CD14-positive monocyte (primary cell): Measurements from ENCODE around the gene VPS36. TPM values are rescaled to one million over a fixed set of nuclear protein-coding genes. Genes with fewer than 3 reads are reported as not detected.
A peak's percentile ranks its signal among the peaks of the same experiment; 100 is the strongest.

Experiments used
- DNase-seq, 3 donors: peaks; one replicate each; pipeline ENCODE4 v3.0.0-alpha.2; 2011 to 2022
- H2AFZ ChIP-seq: 2 replicates; pipeline ENCODE4 v1.6.0; 2012; ENCODE audit warnings: mild to moderate bottlenecking, low read depth, low read length, inconsistent platforms; ENCODE audit not compliant: insufficient read depth, poor library complexity, severe bottlenecking
- H3K27ac ChIP-seq, 2 donors: 1 replicate in 1 of 2; 2 replicates in 1 of 2; pipeline ENCODE4 v1.5.1; 2012 to 2013; ENCODE audit warnings: low read length in 2 of 2, control low read depth in 1 of 2, inconsistent platforms in 1 of 2, low read depth in 1 of 2, mild to moderate bottlenecking in 1 of 2
- H3K27me3 ChIP-seq, 2 donors: one replicate each; pipeline versions ENCODE4 v1.6.0 to v1.6.1; 2011 to 2013; ENCODE audit warnings: low read length in 2 of 2; ENCODE audit not compliant: control insufficient read depth in 2 of 2, insufficient read depth in 2 of 2
- H3K36me3 ChIP-seq, 2 donors: replicated peaks in 1 of 2; 1 replicate in 1 of 2; 2 replicates in 1 of 2; pipeline versions ENCODE4 v1.5.1 to v1.6.1; 2012 to 2013; ENCODE audit warnings: low read length in 2 of 2, control low read depth in 1 of 2, inconsistent platforms in 1 of 2, mild to moderate bottlenecking in 1 of 2; ENCODE audit not compliant: insufficient read depth in 2 of 2, control insufficient read depth in 1 of 2
- H3K4me1 ChIP-seq, 2 donors: 1 replicate in 1 of 2; 2 replicates in 1 of 2; pipeline versions ENCODE4 v1.5.1 to v1.6.1; 2012 to 2013; ENCODE audit warnings: low read length in 2 of 2, control low read depth in 1 of 2, inconsistent platforms in 1 of 2, mild to moderate bottlenecking in 1 of 2, moderate library complexity in 1 of 2; ENCODE audit not compliant: insufficient read depth in 2 of 2, control insufficient read depth in 1 of 2
- H3K4me2 ChIP-seq: replicated peaks from 2 replicates; pipeline ENCODE3; 2012; ENCODE audit warnings: low read length, moderate library complexity, mild to moderate bottlenecking; ENCODE audit not compliant: poor library complexity, severe bottlenecking; ENCODE audit errors: extremely low read depth
- H3K4me3 ChIP-seq, 3 experiments: fragments of 200-600 bp in 1 of 3; sonication (generic) in 1 of 3; replicated peaks in 1 of 3; 1 replicate in 2 of 3; 2 replicates in 1 of 3; pipeline ENCODE4 v1.5.1; 2011 to 2013; ENCODE audit warnings: low read length in 3 of 3, mild to moderate bottlenecking in 3 of 3, control low read depth in 2 of 3, low read depth in 2 of 3, inconsistent platforms in 1 of 3, moderate library complexity in 1 of 3
- H3K79me2 ChIP-seq: 2 replicates; pipeline ENCODE4 v1.6.0; 2012; ENCODE audit warnings: mild to moderate bottlenecking, control low read depth, inconsistent platforms, low read length, moderate library complexity; ENCODE audit not compliant: insufficient read depth
- H3K9ac ChIP-seq: 2 replicates; pipeline ENCODE4 v1.6.0; 2017; ENCODE audit warnings: low read length, mild to moderate bottlenecking; ENCODE audit not compliant: insufficient read depth, poor library complexity, severe bottlenecking
- H3K9me3 ChIP-seq, 2 donors: replicated peaks in 1 of 2; 1 replicate in 1 of 2; 2 replicates in 1 of 2; pipeline versions ENCODE4 v1.5.1 to v1.6.1; 2012 to 2013; ENCODE audit warnings: low read length in 2 of 2, control low read depth in 1 of 2; ENCODE audit not compliant: control insufficient read depth in 1 of 2, insufficient read depth in 1 of 2
- H4K20me1 ChIP-seq: 2 replicates; pipeline ENCODE4 v1.6.0; 2012; ENCODE audit warnings: mild to moderate bottlenecking, low read length, control low read depth, moderate library complexity; ENCODE audit not compliant: insufficient read depth
- H3K27ac Mint-ChIP-seq, 7 donors: one replicate each; pipeline ENCODE4 v1.8.0; 2020; ENCODE audit warnings: mild to moderate bottlenecking in 7 of 7, mixed read lengths in 7 of 7, moderate library complexity in 6 of 7, inconsistent platforms in 2 of 7
- H3K27me3 Mint-ChIP-seq, 3 donors: one replicate each; pipeline ENCODE4 v1.8.0; 2021 to 2022; ENCODE audit warnings: low read depth in 3 of 3, mild to moderate bottlenecking in 3 of 3, mixed read lengths in 3 of 3, moderate library complexity in 3 of 3, inconsistent platforms in 1 of 3
- H3K36me3 Mint-ChIP-seq, 2 donors: one replicate each; pipeline ENCODE4 v1.8.0; 2020; ENCODE audit warnings: mixed read lengths in 2 of 2, inconsistent platforms in 1 of 2, mild to moderate bottlenecking in 1 of 2
- H3K4me1 Mint-ChIP-seq: one replicate; pipeline ENCODE4 v1.8.0; 2020; ENCODE audit warnings: mild to moderate bottlenecking, mixed read lengths
- H3K4me3 Mint-ChIP-seq, 2 donors: one replicate each; pipeline ENCODE4 v1.8.0; 2020; ENCODE audit warnings: mild to moderate bottlenecking in 2 of 2, mixed read lengths in 2 of 2, moderate library complexity in 1 of 2
- H3K9me3 Mint-ChIP-seq, 7 donors: one replicate each; pipeline ENCODE4 v1.8.0; 2020 to 2022; ENCODE audit warnings: mixed read lengths in 7 of 7, mild to moderate bottlenecking in 6 of 7, moderate library complexity in 6 of 7, inconsistent platforms in 2 of 7
- WGBS: methylation state at CpG from one replicate; pipeline ENCODE4 v1.1.5; 2013; ENCODE audit warnings: missing lambda C conversion rate; ENCODE audit not compliant: insufficient coverage; 5-methylcytosine and 5-hydroxymethylcytosine counted together
- intact Hi-C, 2 donors: fragments of 100-400 bp; cut with micrococcal nuclease; formaldehyde crosslinking; loops; one replicate each; pipeline versions ENCODE4 v1.15.0 to v1.15.1; 2023
- polyA plus RNA-seq, 3 donors: library from polyadenylated mRNA; depleted of rRNA in 1 of 3; unstranded in 2 of 3; stranded (reverse) in 1 of 3; fragments of 300-500 nt in 2 of 3; fragments of >200 nt in 1 of 3; fragmentation: Illumina TruSeq in 2 of 3; gene quantifications; 1 replicate in 2 of 3; 2 replicates in 1 of 3; pipeline ENCODE4 v1.2.3, GENCODE V29; 2012 to 2021
- TF ChIP-seq, protein P1 (sequence below): fragments of 200-600 bp; IDR thresholded peaks from one replicate; pipeline ENCODE4 v1.8.0; 2022; ENCODE audit warnings: antibody characterized with exemption, mild to moderate bottlenecking

VPS36 gene
- polyA plus RNA-seq, 3 donors: 20.3 to 37.0 (median 25.2) TPM

DNA sequence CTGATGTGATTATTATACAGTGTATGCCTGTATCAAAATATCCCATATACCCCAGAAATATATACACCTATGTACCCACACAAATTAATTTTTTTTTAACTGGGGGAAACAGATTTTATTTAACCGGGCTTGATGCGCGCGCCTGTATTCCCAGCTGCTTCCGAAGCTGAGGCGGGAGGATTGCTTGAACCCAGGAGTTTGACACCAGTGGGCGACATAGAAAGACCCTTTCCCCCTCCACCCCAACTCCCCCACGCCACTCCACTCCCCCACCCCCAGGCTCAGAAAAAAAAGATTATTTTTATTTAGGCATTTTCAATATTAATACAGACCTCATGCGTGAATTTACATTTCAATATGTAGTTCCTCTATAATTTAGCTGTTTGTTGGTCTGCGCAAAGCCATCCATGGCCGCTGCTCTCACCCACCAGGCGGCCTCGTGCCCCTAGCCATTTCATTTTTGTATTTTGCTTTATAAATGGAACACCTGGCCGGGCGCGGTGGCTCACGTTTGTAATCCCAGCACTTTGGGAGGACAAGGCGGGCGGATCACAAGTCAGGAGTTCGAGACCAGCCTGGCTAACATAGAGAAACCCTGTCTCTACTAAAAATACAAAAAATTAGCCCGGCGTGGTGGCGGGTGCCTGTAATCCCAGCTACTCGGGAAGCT, 836 bp upstream of the VPS36 start:
- intact Hi-C loops: loop anchor here (5.0 to 10.0 kb wide), 5 partner anchors 106 to 439 kb away; partner anchors contain the start of genes SUGT1 (in 2 of the 2), ALG11 (in 1 of the 2) and ATP7B (in 1 of the 2)
- H3K27ac Mint-ChIP-seq: peak overlapping the region in 1 of 7 donors; percentile 30
- DNase-seq: no peak
- H2AFZ ChIP-seq: no peak overlapping the region
- H3K27ac ChIP-seq: no peak overlapping the region
- H3K79me2 ChIP-seq: peaks cover 42% of the 10 kb centered on the region
- H3K36me3 ChIP-seq: peaks cover 0 to 5% of the 10 kb centered on the region in 2 donors
- H3K4me3 Mint-ChIP-seq: no peak overlapping the region
- H3K4me2 ChIP-seq: no peak overlapping the region
- peaks cover 0 to 2% of the 10 kb centered on the region in 2 donors for H3K36me3 Mint-ChIP-seq
- peaks cover 19% of the 10 kb centered on the region for H4K20me1 ChIP-seq
- H3K9me3 ChIP-seq: no peaks in the 10 kb centered on the region
- H3K27me3 ChIP-seq: no peaks in the 10 kb centered on the region
- peaks cover 41% of the 10 kb centered on the region for H3K4me1 Mint-ChIP-seq
- peaks cover 32 to 41% of the 10 kb centered on the region in 2 donors for H3K4me1 ChIP-seq
- H3K4me3 ChIP-seq: no peak overlapping the region
- TF ChIP-seq, protein P1, sequence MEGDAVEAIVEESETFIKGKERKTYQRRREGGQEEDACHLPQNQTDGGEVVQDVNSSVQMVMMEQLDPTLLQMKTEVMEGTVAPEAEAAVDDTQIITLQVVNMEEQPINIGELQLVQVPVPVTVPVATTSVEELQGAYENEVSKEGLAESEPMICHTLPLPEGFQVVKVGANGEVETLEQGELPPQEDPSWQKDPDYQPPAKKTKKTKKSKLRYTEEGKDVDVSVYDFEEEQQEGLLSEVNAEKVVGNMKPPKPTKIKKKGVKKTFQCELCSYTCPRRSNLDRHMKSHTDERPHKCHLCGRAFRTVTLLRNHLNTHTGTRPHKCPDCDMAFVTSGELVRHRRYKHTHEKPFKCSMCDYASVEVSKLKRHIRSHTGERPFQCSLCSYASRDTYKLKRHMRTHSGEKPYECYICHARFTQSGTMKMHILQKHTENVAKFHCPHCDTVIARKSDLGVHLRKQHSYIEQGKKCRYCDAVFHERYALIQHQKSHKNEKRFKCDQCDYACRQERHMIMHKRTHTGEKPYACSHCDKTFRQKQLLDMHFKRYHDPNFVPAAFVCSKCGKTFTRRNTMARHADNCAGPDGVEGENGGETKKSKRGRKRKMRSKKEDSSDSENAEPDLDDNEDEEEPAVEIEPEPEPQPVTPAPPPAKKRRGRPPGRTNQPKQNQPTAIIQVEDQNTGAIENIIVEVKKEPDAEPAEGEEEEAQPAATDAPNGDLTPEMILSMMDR: no peak
- no peaks in the 10 kb centered on the region for H3K27me3 Mint-ChIP-seq
- H3K9ac ChIP-seq: no peak overlapping the region
- H3K9me3 Mint-ChIP-seq: peaks cover 0 to 2% (median 0%) of the 10 kb centered on the region in 7 donors
- WGBS: 98% methylated on average over 12 of the region's 24 CpGs

DNA sequence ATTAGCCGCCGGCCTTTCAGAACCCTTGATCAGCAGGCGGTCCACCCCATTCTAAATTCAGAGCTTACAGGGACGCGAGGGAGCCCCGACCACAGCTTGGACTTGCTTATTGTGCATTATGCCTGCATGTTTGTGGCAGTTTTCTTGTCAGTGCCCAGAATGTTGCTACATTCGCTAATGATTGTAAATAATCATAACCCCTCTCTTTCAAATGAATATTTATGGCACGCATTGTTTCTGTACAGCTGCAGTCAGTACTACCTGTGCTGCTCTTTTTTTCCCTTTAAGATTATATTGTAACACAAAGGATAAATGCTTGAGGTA, 321 bp upstream of the VPS36 start:
- H3K4me3 ChIP-seq: no peak overlapping the region
- peak overlapping the region in 1 of 2 donors; percentile 88 for H3K27ac ChIP-seq
- peaks cover 2 to 3% of the 10 kb centered on the region in 2 donors for H3K36me3 Mint-ChIP-seq
- H3K79me2 ChIP-seq: peaks cover 43% of the 10 kb centered on the region
- TF ChIP-seq, protein P1: peak; percentile 82
- peaks cover 37% of the 10 kb centered on the region for H3K4me1 Mint-ChIP-seq
- H3K4me1 ChIP-seq: peaks cover 29 to 36% of the 10 kb centered on the region in 2 donors
- intact Hi-C loops: loop anchor here (5.0 to 10.0 kb wide), 5 partner anchors 106 to 438 kb away; partner anchors contain the start of genes SUGT1 (in 2 of the 2), ALG11 (in 1 of the 2) and ATP7B (in 1 of the 2)
- H2AFZ ChIP-seq: peak overlapping the region; percentile 90
- no peak overlapping the region for H3K4me2 ChIP-seq
- no peaks in the 10 kb centered on the region for H3K27me3 ChIP-seq
- H3K9me3 Mint-ChIP-seq: peaks cover 0 to 2% (median 0%) of the 10 kb centered on the region in 7 donors
- peak overlapping the region in 4 of 7 donors; percentile 30 to 95 (median 94) for H3K27ac Mint-ChIP-seq
- no peaks in the 10 kb centered on the region for H3K27me3 Mint-ChIP-seq
- peaks cover 0 to 5% of the 10 kb centered on the region in 2 donors for H3K36me3 ChIP-seq
- H4K20me1 ChIP-seq: peaks cover 19% of the 10 kb centered on the region
- DNase-seq: no peak
- peak overlapping the region; percentile 78 to 91 for H3K4me3 Mint-ChIP-seq
- WGBS: 0% methylated on average over 6 of the region's 8 CpGs
- peak overlapping the region; percentile 98 for H3K9ac ChIP-seq
- no peaks in the 10 kb centered on the region for H3K9me3 ChIP-seq
